ENCODE measurements around the gene DLX6. TPM values are rescaled to one million over a fixed set of nuclear protein-coding genes. Genes with fewer than 3 reads are reported as not detected.

The DLX6 gene
- total and polyA plus RNA-seq, 2 of the 8 experiments (the other 6 are each of a cell fraction or from before 2014, with no cell fraction given): not detected

DNA sequence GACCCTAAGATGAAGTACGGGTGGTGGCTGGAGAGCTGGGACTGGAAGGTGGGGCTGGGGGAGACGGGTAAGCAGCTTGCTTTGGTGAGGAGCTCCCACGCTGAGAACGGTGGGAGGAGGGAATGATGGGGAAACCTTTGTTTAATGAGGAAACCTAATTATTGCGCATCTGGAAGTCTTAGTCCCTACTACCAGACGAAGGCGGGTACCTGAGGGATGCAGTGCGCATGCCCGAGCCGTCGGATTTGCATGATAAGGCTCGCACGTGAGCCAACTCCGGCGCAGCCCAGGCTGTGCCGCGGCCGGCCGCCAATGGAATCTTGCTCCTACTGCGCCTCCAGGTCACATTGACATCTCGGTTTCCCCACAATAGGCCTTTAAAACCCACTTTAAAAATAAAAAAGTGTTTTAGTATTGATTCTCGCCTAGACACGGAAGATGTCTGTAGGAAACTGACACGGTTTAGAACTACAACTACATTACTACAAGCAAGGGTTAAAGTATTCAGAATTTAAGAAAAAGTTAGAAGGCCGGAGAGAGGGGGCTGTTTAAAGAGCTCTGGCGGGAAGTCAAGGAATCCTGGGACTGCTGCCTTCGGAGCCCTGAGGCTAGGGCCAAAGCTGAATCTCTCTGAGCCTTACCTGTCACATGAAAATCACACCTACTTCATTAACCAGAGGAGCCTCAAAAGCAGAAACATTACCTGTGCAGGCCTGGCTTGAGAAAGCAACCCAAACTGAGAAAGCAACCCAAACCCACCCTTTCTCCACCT, 12.1 kb upstream of the DLX6 start:
- ChIA-PET CTCF (ENCODE audit: partially characterized antibody) (interaction anchor here (0.7 to 12.6 kb wide), 9 partner anchors 8 to 273 kb away, joined by 3 to 150 read pairs (median 7); partner anchors contain the start of gene DLX6), POLR2A (ENCODE audit: partially characterized antibody) (interaction anchor here (0.7 to 2.3 kb wide), 6 partner anchors 8 to 33 kb away, joined by 3 to 16 read pairs (median 4); partner anchors contain the start of gene DLX6)
- Histone ChIP-seq H3K9me3 (ENCODE audit: insufficient read depth in 2 of 2, low read depth in 1 of 2, low read length in 1 of 2) (peaks cover 0 to 5% of the 10 kb centered on the region in 2 experiments; a peak in 1 of 4 replicates), H3K4me3 (ENCODE audit: extremely low read depth in 1 of 4, insufficient read depth in 2 of 4, low read depth in 3 of 4, low read length in 4 of 4) (peak overlapping the region; percentile 22 to 53 (median 35); a peak in 6 of 8 replicates), H4K5ac (ENCODE audit: insufficient read length, low read depth, low read length) (no peak overlapping the region), H3K4me1 (replicated peaks in 1 of 4; ENCODE audit: control insufficient read depth in 3 of 4, insufficient read depth in 4 of 4, low read length in 3 of 4) (peaks cover 13 to 43% (median 22%) of the 10 kb centered on the region in 4 experiments), H3K79me1 (ENCODE audit: low read depth, low read length) (no peaks in the 10 kb centered on the region), H3K27ac (ENCODE audit: low read depth, low read length) (no peak overlapping the region), H3K14ac (ENCODE audit: insufficient read length) (no peak overlapping the region), H3K23ac (ENCODE audit: insufficient read length) (no peak overlapping the region), H4K20me1 (replicated peaks in 1 of 2; ENCODE audit: control insufficient read depth in 1 of 2, insufficient read depth in 2 of 2, low read length in 2 of 2) (peaks cover 13 to 33% of the 10 kb centered on the region in 2 experiments), H2AK5ac (ENCODE audit: low read depth, low read length) (no peak overlapping the region), H2BK120ac (replicated peaks; ENCODE audit: low read depth, low read length) (no peak overlapping the region), H3K56ac (replicated peaks; ENCODE audit: insufficient read length, low read depth, low read length) (no peak overlapping the region), H2BK20ac (ENCODE audit: low read length) (no peak overlapping the region), H3K18ac (ENCODE audit: extremely low read depth, low read length) (no peak overlapping the region; the same call in 1 of the 2 replicates), H2BK12ac (ENCODE audit: low read depth, low read length) (no peak overlapping the region), H3K4ac (replicated peaks; ENCODE audit: insufficient read length, low read depth, low read length) (no peak overlapping the region), H3K4me2 (ENCODE audit: insufficient read depth in 1 of 2, low read depth in 2 of 2, low read length in 2 of 2) (peak overlapping the region; percentile 73 to 90), H2BK15ac (ENCODE audit: low read length) (no peak overlapping the region), H4K8ac (ENCODE audit: extremely low read depth, insufficient read depth, low read length) (no peak overlapping the region), H3K23me2 (ENCODE audit: low read depth, low read length) (peaks cover 2% of the 10 kb centered on the region; the same call in 1 of the 2 replicates), H3K79me2 (ENCODE audit: control insufficient read depth in 1 of 2, insufficient read depth in 2 of 2, low read length in 2 of 2) (no peaks in the 10 kb centered on the region), H3K27me3 (replicated peaks in 1 of 4; ENCODE audit: control insufficient read depth in 3 of 4, extremely low read depth in 1 of 4, insufficient read depth in 3 of 4, low read length in 3 of 4) (peaks cover 77 to 99% (median 90%) of the 10 kb centered on the region in 4 experiments), H3K36me3 (ENCODE audit: control insufficient read depth in 2 of 4, insufficient read depth in 4 of 4, low read length in 3 of 4) (peaks cover 0 to 5% (median 0%) of the 10 kb centered on the region in 4 experiments; a peak in 1 of 8 replicates), H2BK5ac (ENCODE audit: low read depth, low read length) (no peak overlapping the region), H2AFZ (ENCODE audit: low read length) (no peak overlapping the region), H3K9ac (replicated peaks in 1 of 4; ENCODE audit: extremely low read depth in 1 of 4, low read depth in 3 of 4, low read length in 3 of 4) (no peak overlapping the region), H4K91ac (replicated peaks; ENCODE audit: insufficient read length, low read length) (no peak overlapping the region)
- DNase-seq (ENCODE audit: low read depth in 1 of 2, low spot score in 2 of 2) (peak in 1 of 2 experiments; percentile 91), FAIRE-seq (no peak)
- WGBS, 2 experiments (ENCODE audit: extremely low coverage in 1 of 2, insufficient coverage in 1 of 2, insufficient read length in 1 of 2, insufficient replicate concordance in 2 of 2, low coverage in 1 of 2, low lambda C conversion rate in 2 of 2, missing lambda C conversion rate in 1 of 2): 3% methylated on average over 27 of the region's 27 CpGs; no CpG with 5 or more reads in 1 of the 2 experiments
- TF ChIP-seq, protein P1, sequence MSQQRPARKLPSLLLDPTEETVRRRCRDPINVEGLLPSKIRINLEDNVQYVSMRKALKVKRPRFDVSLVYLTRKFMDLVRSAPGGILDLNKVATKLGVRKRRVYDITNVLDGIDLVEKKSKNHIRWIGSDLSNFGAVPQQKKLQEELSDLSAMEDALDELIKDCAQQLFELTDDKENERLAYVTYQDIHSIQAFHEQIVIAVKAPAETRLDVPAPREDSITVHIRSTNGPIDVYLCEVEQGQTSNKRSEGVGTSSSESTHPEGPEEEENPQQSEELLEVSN (IDR thresholded peaks at IDR 0.05): peak; percentile 87
- TF ChIP-seq SP1 (IDR thresholded peaks at IDR 0.05; ENCODE audit: low read depth, low read length) (peak; percentile 75), RAD21 (IDR thresholded peaks at IDR 0.05 in 1 of 2, conservative IDR thresholded peaks at IDR 0.05 in 1 of 2; ENCODE audit: low read depth in 2 of 2, low read length in 2 of 2) (no peak), KDM4A (IDR thresholded peaks at IDR 0.05; ENCODE audit: low read depth, low read length, severe bottlenecking) (peak; percentile 31), NRF1 (IDR thresholded peaks at IDR 0.05; ENCODE audit: low read depth, low read length) (peak; percentile 91), BCL11A (IDR thresholded peaks at IDR 0.05; ENCODE audit: low read depth in 2 of 2, low read length in 2 of 2) (no peak), SIRT6 (IDR thresholded peaks at IDR 0.05; ENCODE audit: low read length) (no peak), FOSL1 (IDR thresholded peaks at IDR 0.05; ENCODE audit: insufficient read depth, low read depth, low read length) (no peak), POLR2A (IDR thresholded peaks at IDR 0.05; ENCODE audit: control extremely low read depth in 1 of 2, low read depth in 2 of 2, low read length in 2 of 2) (no peak), POU5F1 (IDR thresholded peaks at IDR 0.05; ENCODE audit: low read depth, low read length) (peak; percentile 51; the same call in 1 of the 2 replicates)
- TF ChIP-seq, protein P2, sequence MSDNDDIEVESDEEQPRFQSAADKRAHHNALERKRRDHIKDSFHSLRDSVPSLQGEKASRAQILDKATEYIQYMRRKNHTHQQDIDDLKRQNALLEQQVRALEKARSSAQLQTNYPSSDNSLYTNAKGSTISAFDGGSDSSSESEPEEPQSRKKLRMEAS (IDR thresholded peaks at IDR 0.05): peak; percentile 94
